Activated CD8-positive, alpha-beta T cell treated with anti-CD3 and anti-CD28 coated beads for 36 hours (primary cell): ENCODE measurements around the gene TRA2B. TPM values are rescaled to one million over a fixed set of nuclear protein-coding genes. Genes with fewer than 3 reads are reported as not detected.

ENCODE experiments used
- ATAC-seq: fragments of 200-7000 bp; cut with Tn5 transposase; one replicate; pipeline ENCODE4 v1.10.0; 2021; ENCODE audit warnings: mild to moderate bottlenecking, moderate library complexity
- CTCF ChIA-PET: fragments of 350-600 bp; sonication (Branson Sonifier 250); formaldehyde crosslinking; loops from one replicate; lab custom pipeline; 2021; ENCODE audit warnings: antibody characterized with exemption; lab: Charles Lee
- POLR2A ChIA-PET: fragments of 350-600 bp; sonication (Branson Sonifier 250); formaldehyde crosslinking; loops from one replicate; lab custom pipeline; 2021; ENCODE audit warnings: antibody characterized with exemption; lab: Charles Lee
- DNase-seq: peaks from one replicate; pipeline ENCODE4 v3.0.0-alpha.2; 2020
- H3K27ac Mint-ChIP-seq: one replicate; pipeline ENCODE4 v1.8.0; 2021; ENCODE audit warnings: mild to moderate bottlenecking, mixed read lengths
- H3K27me3 Mint-ChIP-seq: one replicate; pipeline ENCODE4 v1.8.0; 2021; ENCODE audit warnings: mixed read lengths
- H3K36me3 Mint-ChIP-seq: one replicate; pipeline ENCODE4 v1.8.0; 2021; ENCODE audit warnings: low read depth, mixed read lengths
- H3K4me1 Mint-ChIP-seq: one replicate; pipeline ENCODE4 v1.8.0; 2021; ENCODE audit warnings: low read depth, mixed read lengths
- H3K4me3 Mint-ChIP-seq: one replicate; pipeline ENCODE4 v1.8.0; 2021; ENCODE audit warnings: mild to moderate bottlenecking, moderate library complexity, mixed read lengths
- H3K9me3 Mint-ChIP-seq: one replicate; pipeline ENCODE4 v1.8.0; 2021; ENCODE audit warnings: mixed read lengths
- CTCF ChIP-seq: fragments of 200-600 bp; IDR thresholded peaks from one replicate; pipeline ENCODE4 v1.8.0; 2022; ENCODE audit warnings: antibody characterized with exemption, mild to moderate bottlenecking
- intact Hi-C: fragments of 100-400 bp; cut with micrococcal nuclease; formaldehyde crosslinking; loops from one replicate; pipeline ENCODE4 v1.10.0; 2022
- total RNA-seq, 2 experiments: library from RNA; stranded (reverse); gene quantifications; one replicate each; pipeline ENCODE4 v1.2.3, GENCODE V29; 2021

The TRA2B gene
- total RNA-seq, 2 experiments from 2014 or later = 210 to 219 TPM

GRCh38 chr3:185927501-185928200 is 10.2 kb downstream of the TRA2B start:
- ChIA-PET POLR2A (interaction anchor here (0.8 to 10.7 kb wide), 8 partner anchors 9 to 857 kb away, joined by 3 to 144 read pairs (median 7); partner anchors contain the start of gene TRA2B), CTCF (interaction anchor here (0.6 to 10.4 kb wide), 6 partner anchors 8 to 612 kb away, joined by 3 to 93 read pairs (median 4); partner anchors contain the start of gene TRA2B)
- intact Hi-C loops = no loop called here
- no peak for DNase-seq
- H3K4me1 Mint-ChIP-seq = peaks cover 86% of the 10 kb centered on the region
- no peaks in the 10 kb centered on the region for H3K9me3 Mint-ChIP-seq
- H3K27ac Mint-ChIP-seq = peak overlapping the region; percentile 66
- peak overlapping the region; percentile 100 for H3K4me3 Mint-ChIP-seq
- H3K27me3 Mint-ChIP-seq = no peaks in the 10 kb centered on the region
- no peak for ATAC-seq
- peaks cover 98% of the 10 kb centered on the region for H3K36me3 Mint-ChIP-seq
- no peak for TF ChIP-seq CTCF

- peaks cover 76% of the 10 kb centered on the region for H3K4me1 Mint-ChIP-seq
- ATAC-seq (no peak), DNase-seq (no peak)
- intact Hi-C loops = no loop called here
- POLR2A ChIA-PET = interaction anchor here (0.7 to 10.7 kb wide), 7 partner anchors 8 to 858 kb away, joined by 3 to 144 read pairs (median 8); partner anchors contain the start of gene TRA2B
- CTCF ChIA-PET = interaction anchor here (1.1 to 10.4 kb wide), 4 partner anchors 10 to 266 kb away, joined by 3 to 93 read pairs (median 7); partner anchors contain the start of gene TRA2B
- H3K4me3 Mint-ChIP-seq = peak overlapping the region; percentile 27
- no peaks in the 10 kb centered on the region for H3K27me3 Mint-ChIP-seq
- peaks cover 94% of the 10 kb centered on the region for H3K36me3 Mint-ChIP-seq
- H3K27ac Mint-ChIP-seq = peak overlapping the region; percentile 81
- TF ChIP-seq CTCF = no peak
- no peaks in the 10 kb centered on the region for H3K9me3 Mint-ChIP-seq
Measured at GRCh38 chr3:185926445-185926844, 11.4 kb downstream of the TRA2B start.

- H3K27me3 Mint-ChIP-seq = no peaks in the 10 kb centered on the region
- TF ChIP-seq CTCF = no peak
- ATAC-seq = no peak
- ChIA-PET CTCF (interaction anchor here (1.1 to 10.4 kb wide), 2 partner anchors 11 to 18 kb away, joined by 3 to 93 read pairs; no protein-coding TSS in a partner anchor), POLR2A (interaction anchor here (0.7 to 10.7 kb wide), 8 partner anchors 9 to 858 kb away, joined by 3 to 144 read pairs (median 4); partner anchors contain the start of genes EIF4A2 and TRA2B)
- intact Hi-C loops = no loop called here
- H3K36me3 Mint-ChIP-seq = peaks cover 90% of the 10 kb centered on the region
- no peak for DNase-seq
- H3K27ac Mint-ChIP-seq = peak overlapping the region; percentile 51
- H3K4me3 Mint-ChIP-seq = no peak overlapping the region
- no peaks in the 10 kb centered on the region for H3K9me3 Mint-ChIP-seq
- peaks cover 67% of the 10 kb centered on the region for H3K4me1 Mint-ChIP-seq
Measured at GRCh38 chr3:185925353-185925752, 12.5 kb downstream of the TRA2B start.

- ChIA-PET CTCF (interaction anchor here (1.3 to 10.4 kb wide), 2 partner anchors 19 to 24 kb away, joined by 3 to 93 read pairs; no protein-coding TSS in a partner anchor), POLR2A (interaction anchor here (0.6 to 10.7 kb wide), 7 partner anchors 7 to 859 kb away, joined by 3 to 144 read pairs (median 5); partner anchors contain the start of genes EIF4A2 and TRA2B)
- intact Hi-C loops = no loop called here
- Mint-ChIP-seq H3K4me1 (peaks cover 57% of the 10 kb centered on the region), H3K9me3 (no peaks in the 10 kb centered on the region), H3K4me3 (no peak overlapping the region), H3K27me3 (no peaks in the 10 kb centered on the region), H3K27ac (peak overlapping the region; percentile 10), H3K36me3 (peaks cover 88% of the 10 kb centered on the region)
- DNase-seq (no peak), ATAC-seq (no peak)
- no peak for TF ChIP-seq CTCF
Measured at GRCh38 chr3:185924375-185924774, 13.4 kb downstream of the TRA2B start.
